ENCODE results near the gene MAPKAPK2.

The MAPKAPK2 gene

GRCh38 chr1:206656936-206657335, 27.8 kb upstream of the MAPKAPK2 start:
- no peak overlapping the region for H2AFZ ChIP-seq (ENCODE audit: low read length)
- no CpG with 5 or more reads among the region's 3 CpGs for WGBS, 2 donors (ENCODE audit: extremely low coverage in 2 of 2, insufficient read length in 2 of 2, insufficient replicate concordance in 1 of 2)
- H3K4me2 ChIP-seq (ENCODE audit: insufficient read depth, low read length, poor library complexity, severe bottlenecking) = no peak overlapping the region
- H3K4me1 ChIP-seq (ENCODE audit: control insufficient read depth in 2 of 2, insufficient read depth in 1 of 2, low read depth in 1 of 2, low read length in 2 of 2) = peaks cover 12 to 15% of the 10 kb centered on the region in 2 donors
- no peak overlapping the region for H3K4ac ChIP-seq (ENCODE audit: low read length)
- no peak overlapping the region for H4K91ac ChIP-seq (ENCODE audit: low read depth, low read length, poor library complexity)
- H3K79me1 ChIP-seq (ENCODE audit: low read depth, low read length) = no peaks in the 10 kb centered on the region
- H2BK15ac ChIP-seq (ENCODE audit: low read length) = no peak overlapping the region
- H3K36me3 ChIP-seq (replicated peaks in 1 of 2; ENCODE audit: control insufficient read depth in 2 of 2, insufficient read depth in 2 of 2, low read length in 2 of 2) = no peaks in the 10 kb centered on the region
- H3K14ac ChIP-seq (ENCODE audit: low read length) = no peak overlapping the region
- no peak overlapping the region for H3K23ac ChIP-seq (ENCODE audit: low read depth, low read length, poor library complexity)
- no peak overlapping the region for H4K8ac ChIP-seq (ENCODE audit: low read depth, low read length)
- no peak overlapping the region for H3K18ac ChIP-seq (ENCODE audit: low read length)
- H2BK120ac ChIP-seq (ENCODE audit: low read depth, low read length) = no peak overlapping the region
- no peak overlapping the region for H2AK5ac ChIP-seq (ENCODE audit: low read depth, low read length)
- no peaks in the 10 kb centered on the region for H3K9me3 ChIP-seq (replicated peaks in 1 of 2; ENCODE audit: control insufficient read depth in 2 of 2, insufficient read depth in 1 of 2, low read depth in 1 of 2, low read length in 2 of 2)
- H2BK5ac ChIP-seq (ENCODE audit: low read length) = no peak overlapping the region
- DNase-seq (ENCODE audit: low spot score) = no peak
- H3K27ac ChIP-seq (replicated peaks; ENCODE audit: low read length) = no peak overlapping the region
- H3K4me3 ChIP-seq (ENCODE audit: low read length in 2 of 2) = no peak overlapping the region
- H2BK12ac ChIP-seq (ENCODE audit: low read length) = no peak overlapping the region
- no peak overlapping the region for H3K9ac ChIP-seq (ENCODE audit: low read depth, low read length, poor library complexity)
- H3K27me3 ChIP-seq (ENCODE audit: control insufficient read depth in 3 of 3, insufficient read depth in 3 of 3, low read depth in 1 of 3, low read length in 3 of 3) = peaks cover 0 to 24% (median 0%) of the 10 kb centered on the region in 3 experiments

- H3K9ac ChIP-seq (ENCODE audit: low read depth, low read length, poor library complexity) = no peak overlapping the region
Observed at GRCh38 chr1:206657751-206658150, 27.0 kb upstream of the MAPKAPK2 start.

GRCh38 chr1:206658264-206658980, 26.3 kb upstream of the MAPKAPK2 start:
- no peak overlapping the region for H3K4ac ChIP-seq (ENCODE audit: low read length)
- no peak overlapping the region for H3K4me3 ChIP-seq (ENCODE audit: low read length in 2 of 2)
- no peak for DNase-seq (ENCODE audit: low spot score)
- H2AFZ ChIP-seq (ENCODE audit: low read length) = peak overlapping the region; percentile 37
- no peaks in the 10 kb centered on the region for H3K79me1 ChIP-seq (ENCODE audit: low read depth, low read length)
- H2BK5ac ChIP-seq (ENCODE audit: low read length) = no peak overlapping the region
- peaks cover 12 to 15% of the 10 kb centered on the region in 2 donors for H3K4me1 ChIP-seq (ENCODE audit: control insufficient read depth in 2 of 2, insufficient read depth in 1 of 2, low read depth in 1 of 2, low read length in 2 of 2)
- peaks cover 0 to 39% (median 0%) of the 10 kb centered on the region in 3 experiments for H3K27me3 ChIP-seq (ENCODE audit: control insufficient read depth in 3 of 3, insufficient read depth in 3 of 3, low read depth in 1 of 3, low read length in 3 of 3)
- no peak overlapping the region for H4K91ac ChIP-seq (ENCODE audit: low read depth, low read length, poor library complexity)
- H2BK15ac ChIP-seq (ENCODE audit: low read length) = no peak overlapping the region
- H3K36me3 ChIP-seq (replicated peaks in 1 of 2; ENCODE audit: control insufficient read depth in 2 of 2, insufficient read depth in 2 of 2, low read length in 2 of 2) = no peaks in the 10 kb centered on the region
- H3K4me2 ChIP-seq (ENCODE audit: insufficient read depth, low read length, poor library complexity, severe bottlenecking) = peak overlapping the region; percentile 28
- no peak overlapping the region for H4K8ac ChIP-seq (ENCODE audit: low read depth, low read length)
- peak overlapping the region; percentile 33 for H3K18ac ChIP-seq (ENCODE audit: low read length)
- WGBS, 2 donors (ENCODE audit: extremely low coverage in 2 of 2, insufficient read length in 2 of 2, insufficient replicate concordance in 1 of 2) = no CpG with 5 or more reads among the region's 22 CpGs
- H2BK120ac ChIP-seq (ENCODE audit: low read depth, low read length) = no peak overlapping the region
- no peak overlapping the region for H3K9ac ChIP-seq (ENCODE audit: low read depth, low read length, poor library complexity)
- H3K27ac ChIP-seq (replicated peaks; ENCODE audit: low read length) = no peak overlapping the region
- no peak overlapping the region for H2AK5ac ChIP-seq (ENCODE audit: low read depth, low read length)
- H3K9me3 ChIP-seq (replicated peaks in 1 of 2; ENCODE audit: control insufficient read depth in 2 of 2, insufficient read depth in 1 of 2, low read depth in 1 of 2, low read length in 2 of 2) = no peaks in the 10 kb centered on the region
- peak overlapping the region; percentile 48 for H2BK12ac ChIP-seq (ENCODE audit: low read length)
- no peak overlapping the region for H3K23ac ChIP-seq (ENCODE audit: low read depth, low read length, poor library complexity)
- H3K14ac ChIP-seq (ENCODE audit: low read length) = no peak overlapping the region

More at GRCh38 chr1:206657751-206658150, 27.0 kb upstream of the MAPKAPK2 start:
- H2BK120ac ChIP-seq (ENCODE audit: low read depth, low read length) = no peak overlapping the region
- H3K14ac ChIP-seq (ENCODE audit: low read length) = no peak overlapping the region
- no peak overlapping the region for H4K8ac ChIP-seq (ENCODE audit: low read depth, low read length)
- H3K4me1 ChIP-seq (ENCODE audit: control insufficient read depth in 2 of 2, insufficient read depth in 1 of 2, low read depth in 1 of 2, low read length in 2 of 2) = peaks cover 12 to 15% of the 10 kb centered on the region in 2 donors
- no peak overlapping the region for H3K18ac ChIP-seq (ENCODE audit: low read length)
- H2BK15ac ChIP-seq (ENCODE audit: low read length) = no peak overlapping the region
- no peak overlapping the region for H2BK12ac ChIP-seq (ENCODE audit: low read length)
- H3K23ac ChIP-seq (ENCODE audit: low read depth, low read length, poor library complexity) = no peak overlapping the region
- no peak overlapping the region for H3K4me3 ChIP-seq (ENCODE audit: low read length in 2 of 2)
- peaks cover 0 to 32% (median 0%) of the 10 kb centered on the region in 3 experiments for H3K27me3 ChIP-seq (ENCODE audit: control insufficient read depth in 3 of 3, insufficient read depth in 3 of 3, low read depth in 1 of 3, low read length in 3 of 3)
- H2AFZ ChIP-seq (ENCODE audit: low read length) = no peak overlapping the region
- H3K27ac ChIP-seq (replicated peaks; ENCODE audit: low read length) = no peak overlapping the region
- WGBS, 2 donors (ENCODE audit: extremely low coverage in 2 of 2, insufficient read length in 2 of 2, insufficient replicate concordance in 1 of 2) = no CpG with 5 or more reads among the region's 6 CpGs
- no peak overlapping the region for H2BK5ac ChIP-seq (ENCODE audit: low read length)
- no peak overlapping the region for H3K4me2 ChIP-seq (ENCODE audit: insufficient read depth, low read length, poor library complexity, severe bottlenecking)
- no peak for DNase-seq (ENCODE audit: low spot score)
- H3K9me3 ChIP-seq (replicated peaks in 1 of 2; ENCODE audit: control insufficient read depth in 2 of 2, insufficient read depth in 1 of 2, low read depth in 1 of 2, low read length in 2 of 2) = no peaks in the 10 kb centered on the region
- H3K79me1 ChIP-seq (ENCODE audit: low read depth, low read length) = no peaks in the 10 kb centered on the region
- no peaks in the 10 kb centered on the region for H3K36me3 ChIP-seq (replicated peaks in 1 of 2; ENCODE audit: control insufficient read depth in 2 of 2, insufficient read depth in 2 of 2, low read length in 2 of 2)
- H4K91ac ChIP-seq (ENCODE audit: low read depth, low read length, poor library complexity) = no peak overlapping the region
- no peak overlapping the region for H2AK5ac ChIP-seq (ENCODE audit: low read depth, low read length)
- no peak overlapping the region for H3K4ac ChIP-seq (ENCODE audit: low read length)

- Histone ChIP-seq H3K4me1 (ENCODE audit: control insufficient read depth in 2 of 2, insufficient read depth in 1 of 2, low read depth in 1 of 2, low read length in 2 of 2) (peaks cover 16 to 18% of the 10 kb centered on the region in 2 donors), H3K9me3 (replicated peaks in 1 of 2; ENCODE audit: control insufficient read depth in 2 of 2, insufficient read depth in 1 of 2, low read depth in 1 of 2, low read length in 2 of 2) (no peaks in the 10 kb centered on the region), H3K14ac (ENCODE audit: low read length) (no peak overlapping the region), H3K4ac (ENCODE audit: low read length) (no peak overlapping the region), H4K91ac (ENCODE audit: low read depth, low read length, poor library complexity) (no peak overlapping the region), H3K9ac (ENCODE audit: low read depth, low read length, poor library complexity) (no peak overlapping the region), H3K27ac (replicated peaks; ENCODE audit: low read length) (no peak overlapping the region), H2BK5ac (ENCODE audit: low read length) (no peak overlapping the region), H3K36me3 (replicated peaks in 1 of 2; ENCODE audit: control insufficient read depth in 2 of 2, insufficient read depth in 2 of 2, low read length in 2 of 2) (no peaks in the 10 kb centered on the region), H2BK120ac (ENCODE audit: low read depth, low read length) (no peak overlapping the region), H2BK15ac (ENCODE audit: low read length) (no peak overlapping the region), H3K23ac (ENCODE audit: low read depth, low read length, poor library complexity) (no peak overlapping the region), H3K4me2 (ENCODE audit: insufficient read depth, low read length, poor library complexity, severe bottlenecking) (no peak overlapping the region), H2AFZ (ENCODE audit: low read length) (peak overlapping the region; percentile 18), H3K79me1 (ENCODE audit: low read depth, low read length) (no peaks in the 10 kb centered on the region), H2AK5ac (ENCODE audit: low read depth, low read length) (no peak overlapping the region), H3K4me3 (ENCODE audit: low read length in 2 of 2) (no peak overlapping the region), H2BK12ac (ENCODE audit: low read length) (peak overlapping the region; percentile 48), H4K8ac (ENCODE audit: low read depth, low read length) (no peak overlapping the region), H3K27me3 (ENCODE audit: control insufficient read depth in 3 of 3, insufficient read depth in 3 of 3, low read depth in 1 of 3, low read length in 3 of 3) (peaks cover 0 to 44% (median 3%) of the 10 kb centered on the region in 3 experiments), H3K18ac (ENCODE audit: low read length) (peak overlapping the region; percentile 21)
- DNase-seq (ENCODE audit: low spot score) = no peak
- WGBS, 2 donors (ENCODE audit: extremely low coverage in 2 of 2, insufficient read length in 2 of 2, insufficient replicate concordance in 1 of 2) = no CpG with 5 or more reads among the region's 7 CpGs
Observed at GRCh38 chr1:206658981-206659273, 25.8 kb upstream of the MAPKAPK2 start.

Measured in neuronal stem cell (in vitro differentiated cells).